Omental fat pad (tissue), 4 donors: ENCODE results near the gene UTP20. TPM values are rescaled to one million over a fixed set of nuclear protein-coding genes. Genes with fewer than 3 reads are reported as not detected.

Source experiments
- ATAC-seq: fragments of 150-250 bp; one replicate; pipeline ENCODE4 v1.9.1; 2016; ENCODE audit warnings: mild to moderate bottlenecking, moderate library complexity; ENCODE audit not compliant: low FRiP score
- DNase-seq: peaks from one replicate; pipeline ENCODE4 v3.0.0-alpha.2; 2019; ENCODE audit warnings: low spot score
- CTCF ChIP-seq, 3 donors: fragments of 450-650 bp; IDR thresholded peaks; one replicate each; pipeline ENCODE4 v1.5.1; 2016 to 2017; ENCODE audit warnings: antibody characterized with exemption in 3 of 3, mild to moderate bottlenecking in 3 of 3, moderate library complexity in 2 of 3
- total RNA-seq, 4 donors: library from RNA; depleted of rRNA; stranded (reverse); fragments of >200 nt; gene quantifications; one replicate each; pipeline ENCODE4 v1.1.0, GENCODE V29; 2016

Gene UTP20
- total RNA-seq, 4 donors from 2014 or later: 14.0 to 31.5 (median 15.7) TPM

- no peak for DNase-seq
- no peak for TF ChIP-seq CTCF (IDR thresholded peaks at IDR 0.05)
- no peak for ATAC-seq
Observed at GRCh38 chr12:101243616-101244015, 36.3 kb upstream of the UTP20 start.

- DNase-seq: no peak
- TF ChIP-seq CTCF (IDR thresholded peaks at IDR 0.05): no peak
- no peak for ATAC-seq
Observed at GRCh38 chr12:101256266-101256665, 23.6 kb upstream of the UTP20 start.

- no peak for TF ChIP-seq CTCF (IDR thresholded peaks at IDR 0.05)
- no peak for ATAC-seq
- DNase-seq: no peak
Observed at GRCh38 chr12:101257357-101257756, 22.5 kb upstream of the UTP20 start.

GRCh38 chr12:101267111-101267510 lies 12.8 kb upstream of the UTP20 start:
- DNase-seq: no peak
- no peak for ATAC-seq
- no peak for TF ChIP-seq CTCF (IDR thresholded peaks at IDR 0.05)

- ATAC-seq: no peak
- no peak for DNase-seq
- TF ChIP-seq CTCF (IDR thresholded peaks at IDR 0.05): no peak
Observed at GRCh38 chr12:101276433-101276832, 3.5 kb upstream of the UTP20 start.

GRCh38 chr12:101277443-101277842 lies 2.5 kb upstream of the UTP20 start:
- ATAC-seq: no peak
- no peak for DNase-seq
- TF ChIP-seq CTCF (IDR thresholded peaks at IDR 0.05): no peak

- ATAC-seq (no peak), DNase-seq (no peak)
- TF ChIP-seq CTCF (IDR thresholded peaks at IDR 0.05): no peak
Observed at GRCh38 chr12:101287357-101287756, 7.5 kb downstream of the UTP20 start.
